ENCODE measurements around the gene ARHGAP26. TPM values are rescaled to one million over a fixed set of nuclear protein-coding genes. Genes with fewer than 3 reads are reported as not detected.

Gene ARHGAP26
- total RNA-seq, 6 experiments from 2014 or later, result 6.7 to 14.5 (median 8.3) TPM

DNA sequence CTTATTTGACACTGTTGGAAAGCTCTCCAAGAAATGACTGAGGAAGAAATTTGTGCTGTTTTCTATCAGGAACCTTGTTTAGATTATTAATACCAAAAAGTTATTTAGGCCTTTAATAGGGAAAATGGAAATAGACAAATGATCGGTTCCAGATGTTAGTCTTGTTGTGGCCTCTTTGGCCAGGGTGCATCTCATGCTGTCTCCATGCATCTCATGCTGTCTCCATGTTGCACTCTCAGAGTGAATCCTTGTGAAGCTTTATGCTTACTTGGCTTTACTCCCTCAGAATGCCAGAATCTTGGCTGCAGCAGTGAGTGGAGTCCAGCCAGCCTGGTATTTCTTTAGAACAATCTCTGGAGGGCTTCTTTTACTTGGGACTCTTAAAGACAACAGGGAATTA, 185.5 kb downstream of the ARHGAP26 start:
- ATAC-seq, result no peak
- no peak for DNase-seq
- H3K9me3 ChIP-seq, result no peaks in the 10 kb centered on the region
- H3K4me3 ChIP-seq, result no peak overlapping the region
- WGBS (ENCODE audit: insufficient coverage, low coverage, low lambda C conversion rate, missing lambda C conversion rate), result no CpG with 5 or more reads among the region's 1 CpG
- H3K36me3 ChIP-seq, result no peaks in the 10 kb centered on the region
- no peak for TF ChIP-seq POLR2A (IDR thresholded peaks at IDR 0.05)
- TF ChIP-seq, protein P1, sequence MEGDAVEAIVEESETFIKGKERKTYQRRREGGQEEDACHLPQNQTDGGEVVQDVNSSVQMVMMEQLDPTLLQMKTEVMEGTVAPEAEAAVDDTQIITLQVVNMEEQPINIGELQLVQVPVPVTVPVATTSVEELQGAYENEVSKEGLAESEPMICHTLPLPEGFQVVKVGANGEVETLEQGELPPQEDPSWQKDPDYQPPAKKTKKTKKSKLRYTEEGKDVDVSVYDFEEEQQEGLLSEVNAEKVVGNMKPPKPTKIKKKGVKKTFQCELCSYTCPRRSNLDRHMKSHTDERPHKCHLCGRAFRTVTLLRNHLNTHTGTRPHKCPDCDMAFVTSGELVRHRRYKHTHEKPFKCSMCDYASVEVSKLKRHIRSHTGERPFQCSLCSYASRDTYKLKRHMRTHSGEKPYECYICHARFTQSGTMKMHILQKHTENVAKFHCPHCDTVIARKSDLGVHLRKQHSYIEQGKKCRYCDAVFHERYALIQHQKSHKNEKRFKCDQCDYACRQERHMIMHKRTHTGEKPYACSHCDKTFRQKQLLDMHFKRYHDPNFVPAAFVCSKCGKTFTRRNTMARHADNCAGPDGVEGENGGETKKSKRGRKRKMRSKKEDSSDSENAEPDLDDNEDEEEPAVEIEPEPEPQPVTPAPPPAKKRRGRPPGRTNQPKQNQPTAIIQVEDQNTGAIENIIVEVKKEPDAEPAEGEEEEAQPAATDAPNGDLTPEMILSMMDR (IDR thresholded peaks at IDR 0.05), result no peak
- no peaks in the 10 kb centered on the region for H3K27me3 ChIP-seq
- intact Hi-C loops (cut with DNase I), result no loop called here
- H3K27ac ChIP-seq, result no peak overlapping the region
- H3K4me1 ChIP-seq, result no peaks in the 10 kb centered on the region

DNA sequence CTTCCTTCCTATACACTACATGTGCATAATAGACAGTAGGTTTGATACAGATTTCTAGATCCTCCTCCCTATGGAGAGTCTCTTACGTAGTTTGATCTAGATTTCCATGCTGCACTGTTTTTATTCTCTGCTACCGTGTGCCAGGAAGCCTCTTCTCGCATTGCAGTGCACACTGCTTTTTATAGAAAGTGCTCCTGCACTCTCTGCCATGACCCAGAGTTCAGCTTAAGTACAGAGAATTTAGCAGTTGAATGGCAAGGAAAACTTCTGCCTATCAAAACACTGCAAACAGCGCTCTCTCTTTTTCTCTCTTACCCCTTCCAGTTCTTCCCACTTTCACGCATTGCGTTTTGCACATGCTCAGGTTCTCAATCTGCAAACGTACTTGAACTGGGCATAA, 187.4 kb downstream of the ARHGAP26 start:
- WGBS (ENCODE audit: insufficient coverage, low coverage, low lambda C conversion rate, missing lambda C conversion rate), result 63% methylated on average over 6 of the region's 7 CpGs
- H3K4me1 ChIP-seq, result peaks cover 0 to 12% (median 0%) of the 10 kb centered on the region in 4 donors
- H3K27me3 ChIP-seq, result no peaks in the 10 kb centered on the region
- H3K9me3 ChIP-seq, result no peaks in the 10 kb centered on the region
- H3K27ac ChIP-seq, result no peak overlapping the region
- no peak for ATAC-seq
- no peaks in the 10 kb centered on the region for H3K36me3 ChIP-seq
- TF ChIP-seq POLR2A (IDR thresholded peaks at IDR 0.05), result no peak
- TF ChIP-seq, protein P1 (IDR thresholded peaks at IDR 0.05), result no peak
- intact Hi-C loops (cut with DNase I), result no loop called here
- no peak for DNase-seq
- H3K4me3 ChIP-seq, result no peak overlapping the region

DNA sequence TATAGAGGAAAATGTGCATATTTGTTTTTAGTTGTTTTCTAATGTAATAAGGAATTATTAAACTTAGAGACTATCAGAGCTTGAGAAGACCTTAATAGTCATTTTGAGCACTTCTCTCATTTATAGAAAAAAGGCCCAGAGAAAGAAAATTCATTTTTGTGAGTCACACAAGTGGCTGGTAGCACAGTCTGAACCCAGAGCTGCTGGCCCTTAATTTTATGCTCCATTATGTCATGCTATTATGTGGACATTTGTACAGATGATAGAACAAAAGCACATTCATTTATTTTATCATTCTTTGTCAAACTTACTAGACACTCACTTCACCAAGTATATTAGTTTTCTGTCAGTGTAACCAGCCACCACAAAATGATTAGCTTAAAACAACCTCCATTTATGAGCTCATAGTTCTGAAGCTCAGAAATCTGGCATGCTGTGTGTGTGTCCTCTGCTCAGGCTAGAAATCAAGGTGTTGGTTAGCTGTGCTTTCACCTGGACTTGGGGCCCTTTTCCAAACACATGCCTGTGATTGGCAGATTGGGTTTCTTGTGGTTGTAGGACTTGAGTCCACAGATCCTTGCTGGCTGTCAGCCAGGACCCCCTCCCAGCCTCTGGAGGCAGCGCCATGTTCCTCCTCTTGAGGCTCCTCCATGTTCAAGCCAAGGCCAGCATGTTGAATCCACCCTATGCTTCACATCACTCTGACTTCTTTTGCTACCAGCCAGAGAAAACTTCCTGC, 188.9 kb downstream of the ARHGAP26 start:
- 100% methylated on average over 1 of the region's 1 CpG for WGBS (ENCODE audit: insufficient coverage, low coverage, low lambda C conversion rate, missing lambda C conversion rate)
- no peak overlapping the region for H3K4me3 ChIP-seq
- H3K9me3 ChIP-seq, result no peaks in the 10 kb centered on the region
- DNase-seq (no peak), ATAC-seq (no peak)
- H3K27ac ChIP-seq, result no peak overlapping the region
- intact Hi-C loops (cut with DNase I), result no loop called here
- TF ChIP-seq, protein P1 (IDR thresholded peaks at IDR 0.05), result no peak
- TF ChIP-seq POLR2A (IDR thresholded peaks at IDR 0.05), result no peak
- peaks cover 0 to 14% (median 0%) of the 10 kb centered on the region in 4 donors for H3K4me1 ChIP-seq
- no peaks in the 10 kb centered on the region for H3K36me3 ChIP-seq
- no peaks in the 10 kb centered on the region for H3K27me3 ChIP-seq

DNA sequence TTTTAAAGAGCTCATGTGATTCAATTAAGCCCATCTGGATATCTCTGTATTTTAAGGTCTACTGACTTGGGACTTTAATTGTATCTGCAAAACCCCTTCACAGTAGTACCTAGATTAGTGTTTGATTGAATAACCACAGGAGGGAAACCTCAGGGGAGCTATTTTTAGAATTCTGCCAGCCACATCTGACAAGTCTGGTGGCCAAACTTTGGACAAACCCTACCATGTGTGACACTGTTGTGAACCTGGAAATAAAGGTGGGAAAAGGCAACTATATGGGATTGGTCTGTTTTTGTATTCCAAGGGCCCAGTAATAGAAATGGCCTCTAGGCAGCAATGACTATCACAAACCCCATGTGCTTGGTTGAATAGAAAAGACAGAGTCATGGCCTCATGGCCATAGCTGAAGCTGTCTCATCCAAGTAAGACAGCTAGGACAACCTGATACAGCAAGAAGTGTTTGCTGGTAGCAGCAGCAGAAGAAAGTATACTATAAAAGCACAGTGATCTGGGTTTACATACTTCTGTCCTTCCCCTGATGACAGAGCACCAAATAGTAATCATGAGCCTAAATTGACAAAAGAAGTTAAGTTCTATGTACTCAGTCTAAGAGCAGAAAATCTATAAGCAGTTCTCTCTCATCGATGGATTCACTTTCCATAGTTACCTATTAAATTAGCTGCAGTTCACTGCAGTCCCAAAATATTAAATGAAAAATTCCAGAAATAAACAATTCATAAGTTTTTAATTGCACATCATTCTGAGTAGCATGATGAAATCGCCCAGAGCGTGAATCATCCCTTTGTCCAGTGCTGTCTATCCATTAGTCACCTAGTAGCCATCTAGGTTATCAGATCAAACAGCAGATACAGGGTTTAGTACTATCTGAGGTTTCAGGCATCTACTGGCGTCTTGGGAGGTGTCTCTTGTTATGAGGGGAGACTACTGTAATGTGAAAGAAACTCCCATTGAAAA, 189.8 kb downstream of the ARHGAP26 start:
- 77% methylated on average over 4 of the region's 4 CpGs for WGBS (ENCODE audit: insufficient coverage, low coverage, low lambda C conversion rate, missing lambda C conversion rate)
- H3K4me3 ChIP-seq, result no peak overlapping the region
- DNase-seq, result no peak
- TF ChIP-seq POLR2A (IDR thresholded peaks at IDR 0.05), result no peak
- TF ChIP-seq, protein P1 (IDR thresholded peaks at IDR 0.05), result no peak
- H3K4me1 ChIP-seq, result peaks cover 0 to 14% (median 0%) of the 10 kb centered on the region in 4 donors
- no peaks in the 10 kb centered on the region for H3K9me3 ChIP-seq
- H3K27ac ChIP-seq, result no peak overlapping the region
- ATAC-seq, result peak in 1 of 4 donors; percentile 72
- H3K36me3 ChIP-seq, result no peaks in the 10 kb centered on the region
- intact Hi-C loops (cut with DNase I), result no loop called here
- no peaks in the 10 kb centered on the region for H3K27me3 ChIP-seq
